Vagina (tissue), 2 donors: ENCODE data around the gene ADAMTS2. TPM values are rescaled to one million over a fixed set of nuclear protein-coding genes. Genes with fewer than 3 reads are reported as not detected.
"Not testable (repeated sequence)": the region's sequence is repeated elsewhere in the genome, so short reads cannot be mapped to it uniquely, and the experiment has no call there.

ENCODE experiments used
- DNase-seq, 2 donors: peaks; one replicate each; pipeline ENCODE4 v3.0.0-alpha.2; 2017; ENCODE audit errors: extremely low spot score in 2 of 2
- H3K27ac ChIP-seq: fragments of 200-600 bp; sonication (generic); one replicate; pipeline ENCODE4 v1.5.1; 2019
- H3K27me3 ChIP-seq: fragments of 200-600 bp; sonication (generic); one replicate; pipeline ENCODE4 v1.5.1; 2019
- H3K36me3 ChIP-seq, 2 donors: fragments of 200-600 bp; sonication (generic); one replicate each; pipeline ENCODE4 v1.5.1; 2017 to 2019
- H3K4me1 ChIP-seq: fragments of 200-600 bp; sonication (generic); one replicate; pipeline ENCODE4 v1.5.1; 2019
- H3K4me3 ChIP-seq, 2 donors: fragments of 200-600 bp; sonication (generic); 1 replicate in 1 of 2; 2 replicates in 1 of 2; pipeline ENCODE4 v1.5.1; 2016 to 2019
- H3K9me3 ChIP-seq: fragments of 200-600 bp; sonication (generic); one replicate; pipeline ENCODE4 v1.5.1; 2019
- POLR2A ChIP-seq, 2 donors: fragments of 450-650 bp; IDR thresholded peaks; one replicate each; pipeline ENCODE4 v1.6.1; 2017; ENCODE audit warnings: antibody characterized with exemption in 2 of 2, mild to moderate bottlenecking in 2 of 2, moderate library complexity in 2 of 2
- POLR2AphosphoS5 ChIP-seq, 2 donors: sonication (generic); formaldehyde crosslinking; IDR thresholded peaks; one replicate each; pipeline ENCODE4 v1.9.0; 2017; ENCODE audit warnings: antibody characterized with exemption in 2 of 2, mild to moderate bottlenecking in 2 of 2, low read depth in 1 of 2; ENCODE audit not compliant: insufficient read depth in 1 of 2
- intact Hi-C: fragments of 100-400 bp; cut with DNase I; formaldehyde crosslinking; loops from one replicate; pipeline ENCODE4 v1.15.1; 2023
- total RNA-seq: library from RNA; depleted of rRNA; stranded (reverse); fragments of >200 nt; gene quantifications from one replicate; pipeline ENCODE4 v1.2.3, GENCODE V29; 2016
- TF ChIP-seq, protein P1 (sequence below), 3 experiments: fragments of 450-650 bp in 2 of 3; fragments of 200-600 bp in 1 of 3; sonication (generic) in 1 of 3; IDR thresholded peaks; one replicate each; pipeline ENCODE4 v1.5.1; 2017 to 2019; ENCODE audit warnings: antibody characterized with exemption in 3 of 3, mild to moderate bottlenecking in 2 of 3, moderate library complexity in 2 of 3

The ADAMTS2 gene
- total RNA-seq, 1 donor from 2014 or later, result 17.4 TPM

DNA sequence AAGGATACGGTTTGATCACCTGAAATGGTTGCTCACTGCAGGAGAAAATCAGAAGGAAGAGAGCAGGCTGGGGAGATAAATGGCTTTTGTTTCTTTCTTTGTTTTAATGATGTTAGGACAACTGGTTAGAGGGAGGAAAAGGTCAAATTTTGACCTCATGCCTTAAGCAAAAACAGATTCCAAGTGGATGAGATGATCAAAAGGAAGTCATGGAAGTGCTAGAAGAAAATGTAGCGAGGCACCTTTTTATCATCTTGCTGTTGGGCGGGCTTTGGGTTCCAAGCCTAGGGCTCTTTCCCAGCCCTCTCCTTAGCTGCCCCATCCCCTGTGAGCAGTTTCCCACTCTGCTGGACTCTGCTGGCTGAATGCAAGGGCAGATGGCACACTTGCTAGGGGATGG is 127.9 kb downstream of the ADAMTS2 start:
- no peak for DNase-seq
- H3K4me1 ChIP-seq, result peaks cover 23% of the 10 kb centered on the region
- H3K36me3 ChIP-seq, result no peaks in the 10 kb centered on the region
- H3K4me3 ChIP-seq, result no peak overlapping the region
- no peaks in the 10 kb centered on the region for H3K27me3 ChIP-seq
- intact Hi-C loops, result no loop called here
- TF ChIP-seq, protein P1, sequence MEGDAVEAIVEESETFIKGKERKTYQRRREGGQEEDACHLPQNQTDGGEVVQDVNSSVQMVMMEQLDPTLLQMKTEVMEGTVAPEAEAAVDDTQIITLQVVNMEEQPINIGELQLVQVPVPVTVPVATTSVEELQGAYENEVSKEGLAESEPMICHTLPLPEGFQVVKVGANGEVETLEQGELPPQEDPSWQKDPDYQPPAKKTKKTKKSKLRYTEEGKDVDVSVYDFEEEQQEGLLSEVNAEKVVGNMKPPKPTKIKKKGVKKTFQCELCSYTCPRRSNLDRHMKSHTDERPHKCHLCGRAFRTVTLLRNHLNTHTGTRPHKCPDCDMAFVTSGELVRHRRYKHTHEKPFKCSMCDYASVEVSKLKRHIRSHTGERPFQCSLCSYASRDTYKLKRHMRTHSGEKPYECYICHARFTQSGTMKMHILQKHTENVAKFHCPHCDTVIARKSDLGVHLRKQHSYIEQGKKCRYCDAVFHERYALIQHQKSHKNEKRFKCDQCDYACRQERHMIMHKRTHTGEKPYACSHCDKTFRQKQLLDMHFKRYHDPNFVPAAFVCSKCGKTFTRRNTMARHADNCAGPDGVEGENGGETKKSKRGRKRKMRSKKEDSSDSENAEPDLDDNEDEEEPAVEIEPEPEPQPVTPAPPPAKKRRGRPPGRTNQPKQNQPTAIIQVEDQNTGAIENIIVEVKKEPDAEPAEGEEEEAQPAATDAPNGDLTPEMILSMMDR (IDR thresholded peaks at IDR 0.05), result no peak
- TF ChIP-seq POLR2A (IDR thresholded peaks at IDR 0.05) (no peak), POLR2AphosphoS5 (IDR thresholded peaks at IDR 0.05; ENCODE audit: insufficient read depth in 1 of 2, low read depth in 1 of 2) (no peak)
- peak overlapping the region; percentile 46 for H3K27ac ChIP-seq
- no peaks in the 10 kb centered on the region for H3K9me3 ChIP-seq

DNA sequence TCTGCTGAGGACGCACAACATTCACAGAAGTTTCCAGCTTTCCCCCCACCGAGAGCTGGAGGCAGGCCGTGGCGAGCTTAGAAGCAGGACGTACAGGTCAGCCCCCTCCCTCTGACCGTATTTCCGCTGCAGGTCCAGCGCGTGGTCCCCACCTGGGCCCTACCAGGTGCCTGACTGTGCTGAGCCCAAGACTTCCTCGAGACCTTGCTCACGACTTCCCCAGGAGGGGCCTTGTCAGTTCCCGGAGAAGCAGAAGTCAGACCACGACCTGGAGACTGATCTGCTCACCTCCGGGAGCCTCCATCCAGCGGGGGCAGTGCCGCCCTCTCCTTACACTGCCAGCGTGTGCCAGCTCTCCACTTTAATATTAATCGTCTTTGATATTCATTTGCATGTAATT is 128.9 kb downstream of the ADAMTS2 start:
- H3K27me3 ChIP-seq, H3K9me3 ChIP-seq, DNase-seq, H3K27ac ChIP-seq, intact Hi-C loops, H3K4me3 ChIP-seq, H3K36me3 ChIP-seq: not testable (repeated sequence)
- peaks cover 23% of the 10 kb centered on the region for H3K4me1 ChIP-seq

DNA sequence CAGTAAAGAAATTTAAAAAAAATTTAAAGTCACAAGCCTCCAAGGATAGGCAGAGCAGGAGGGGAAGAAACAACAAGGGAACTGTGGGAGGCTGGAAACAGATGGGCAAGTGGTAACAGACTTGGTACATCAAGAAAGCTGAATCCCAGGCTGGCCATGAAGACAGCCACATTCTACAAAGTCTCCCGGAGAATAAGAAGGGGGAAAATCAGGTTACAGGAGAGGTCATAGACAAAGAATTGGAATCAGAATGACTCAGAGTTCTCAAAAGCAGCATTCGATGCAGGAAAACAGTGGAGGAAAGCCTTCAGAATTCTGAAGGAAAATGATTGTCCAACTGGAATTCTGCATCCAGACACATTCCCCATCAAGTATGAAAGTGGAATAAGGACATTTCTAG is 129.7 kb downstream of the ADAMTS2 start:
- no peak for DNase-seq
- intact Hi-C loops, result no loop called here
- Histone ChIP-seq H3K27ac (no peak overlapping the region), H3K27me3 (no peaks in the 10 kb centered on the region), H3K4me1 (peaks cover 23% of the 10 kb centered on the region), H3K9me3 (no peaks in the 10 kb centered on the region), H3K4me3 (no peak overlapping the region), H3K36me3 (no peaks in the 10 kb centered on the region)
- TF ChIP-seq, protein P1 (IDR thresholded peaks at IDR 0.05), result no peak
- no peak for TF ChIP-seq POLR2A (IDR thresholded peaks at IDR 0.05)
- no peak for TF ChIP-seq POLR2AphosphoS5 (IDR thresholded peaks at IDR 0.05; ENCODE audit: insufficient read depth in 1 of 2, low read depth in 1 of 2)

DNA sequence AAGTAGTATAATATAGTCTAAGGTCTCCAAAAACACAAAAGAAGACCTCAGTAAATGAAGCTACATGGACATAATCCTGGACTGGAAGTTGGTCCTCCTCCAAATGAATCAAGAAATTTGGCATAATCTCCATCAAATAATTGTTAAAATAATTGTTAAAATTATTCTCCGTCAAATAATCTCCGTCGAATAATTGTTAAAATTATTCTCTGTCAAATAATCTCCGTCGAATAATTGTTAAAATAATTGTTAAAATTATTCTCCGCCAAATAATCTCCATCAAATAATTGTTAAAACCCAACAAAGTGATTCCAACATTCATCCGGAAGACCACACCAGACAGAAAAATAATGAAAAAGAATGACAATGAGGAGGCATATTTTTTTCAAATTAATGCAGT is 130.6 kb downstream of the ADAMTS2 start:
- no peaks in the 10 kb centered on the region for H3K27me3 ChIP-seq
- no peak overlapping the region for H3K4me3 ChIP-seq
- H3K9me3 ChIP-seq, result no peaks in the 10 kb centered on the region
- H3K4me1 ChIP-seq, result peaks cover 32% of the 10 kb centered on the region
- DNase-seq, result no peak
- intact Hi-C loops, result no loop called here
- no peak for TF ChIP-seq POLR2AphosphoS5 (IDR thresholded peaks at IDR 0.05; ENCODE audit: insufficient read depth in 1 of 2, low read depth in 1 of 2)
- no peaks in the 10 kb centered on the region for H3K36me3 ChIP-seq
- H3K27ac ChIP-seq, result no peak overlapping the region

DNA sequence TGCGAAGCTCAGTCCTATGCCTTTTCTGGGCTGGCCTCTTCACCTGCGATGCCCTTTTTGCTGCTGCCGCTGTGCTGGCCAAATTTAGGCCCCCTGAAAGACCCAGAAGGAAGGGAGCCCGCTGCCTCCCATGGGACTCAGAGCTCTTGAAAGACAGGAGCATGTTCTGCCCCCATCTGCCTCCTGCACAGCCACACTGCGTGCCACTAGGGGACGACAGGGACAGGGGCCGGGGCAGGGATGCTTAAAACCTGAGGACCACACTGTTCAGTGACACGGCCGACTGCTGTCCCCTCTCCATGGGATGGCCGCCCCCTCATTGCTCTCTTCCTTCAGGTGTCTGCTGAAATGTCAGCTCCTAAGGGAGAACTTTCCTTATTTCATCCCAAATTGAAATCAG is 132.4 kb downstream of the ADAMTS2 start:
- DNase-seq, result no peak
- intact Hi-C loops, result no loop called here
- Histone ChIP-seq H3K27ac (no peak overlapping the region), H3K36me3 (no peaks in the 10 kb centered on the region), H3K27me3 (no peaks in the 10 kb centered on the region), H3K4me3 (no peak overlapping the region), H3K4me1 (peaks cover 34% of the 10 kb centered on the region), H3K9me3 (no peaks in the 10 kb centered on the region)
- no peak for TF ChIP-seq POLR2A (IDR thresholded peaks at IDR 0.05)
- no peak for TF ChIP-seq POLR2AphosphoS5 (IDR thresholded peaks at IDR 0.05; ENCODE audit: insufficient read depth in 1 of 2, low read depth in 1 of 2)
- TF ChIP-seq, protein P1 (IDR thresholded peaks at IDR 0.05), result no peak

DNA sequence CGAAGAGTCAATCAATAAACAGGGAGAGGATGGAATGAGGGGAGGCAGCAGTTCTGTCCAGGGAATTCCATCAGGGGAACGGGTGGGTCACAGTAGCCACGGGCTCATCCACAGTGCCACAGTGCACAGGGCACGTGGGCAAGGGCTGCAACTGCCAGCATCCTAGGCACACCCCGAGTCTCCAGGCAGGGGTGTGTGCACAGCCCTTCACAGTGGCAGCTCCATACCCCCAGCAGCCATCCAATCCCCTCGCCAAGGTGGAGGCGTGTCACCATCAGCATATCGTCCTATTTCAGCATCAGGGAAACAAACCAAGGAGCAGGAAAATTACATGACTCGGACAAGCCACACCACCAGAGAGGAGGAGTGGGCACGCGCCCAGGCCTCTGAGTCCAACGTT is 133.6 kb downstream of the ADAMTS2 start:
- H3K27ac ChIP-seq, result no peak overlapping the region
- no peak for DNase-seq
- H3K9me3 ChIP-seq, result no peaks in the 10 kb centered on the region
- intact Hi-C loops, result no loop called here
- no peaks in the 10 kb centered on the region for H3K27me3 ChIP-seq
- no peak overlapping the region for H3K4me3 ChIP-seq
- peaks cover 21% of the 10 kb centered on the region for H3K4me1 ChIP-seq
- TF ChIP-seq POLR2AphosphoS5 (IDR thresholded peaks at IDR 0.05; ENCODE audit: insufficient read depth in 1 of 2, low read depth in 1 of 2) (no peak), POLR2A (IDR thresholded peaks at IDR 0.05) (no peak)
- TF ChIP-seq, protein P1 (IDR thresholded peaks at IDR 0.05), result no peak
- no peaks in the 10 kb centered on the region for H3K36me3 ChIP-seq
